Esophagus muscularis mucosa (tissue), 4 donors: ENCODE data around the gene SLC22A16. TPM values are rescaled to one million over a fixed set of nuclear protein-coding genes. Genes with fewer than 3 reads are reported as not detected.

Source experiments
- DNase-seq: peaks from one replicate; pipeline ENCODE4 v3.0.0-alpha.2; 2017; ENCODE audit errors: extremely low spot score
- H3K27ac ChIP-seq, 4 donors: fragments of 200-600 bp; sonication (generic); replicated peaks in 1 of 4; 1 replicate in 3 of 4; 2 replicates in 1 of 4; pipeline ENCODE4 v1.5.1; 2016 to 2019; ENCODE audit warnings: mild to moderate bottlenecking in 1 of 4
- H3K27me3 ChIP-seq, 4 donors: fragments of 200-600 bp; sonication (generic); one replicate each; pipeline versions ENCODE4 v1.5.1 to v1.6.0; 2016 to 2019
- H3K36me3 ChIP-seq, 4 donors: fragments of 200-600 bp; sonication (generic); one replicate each; pipeline ENCODE4 v1.5.1; 2016 to 2019
- H3K4me1 ChIP-seq, 4 donors: fragments of 200-600 bp; sonication (generic); one replicate each; pipeline ENCODE4 v1.5.1; 2016 to 2019
- H3K4me3 ChIP-seq, 4 donors: fragments of 200-600 bp; sonication (generic); 1 replicate in 2 of 4; 2 replicates in 2 of 4; pipeline ENCODE4 v1.5.1; 2016 to 2019; ENCODE audit warnings: mild to moderate bottlenecking in 4 of 4, moderate library complexity in 1 of 4
- H3K9me3 ChIP-seq, 4 donors: fragments of 200-600 bp; sonication (generic); 1 replicate in 3 of 4; 2 replicates in 1 of 4; pipeline ENCODE4 v1.5.1; 2016 to 2019
- EP300 ChIP-seq: sonication (generic); formaldehyde crosslinking; IDR thresholded peaks from one replicate; pipeline ENCODE4 v1.6.1; 2017; ENCODE audit warnings: antibody characterized with exemption
- POLR2A ChIP-seq: fragments of 450-650 bp; IDR thresholded peaks from one replicate; pipeline ENCODE4 v1.6.1; 2017; ENCODE audit warnings: antibody characterized with exemption, moderate library complexity, mild to moderate bottlenecking, low read depth
- POLR2AphosphoS5 ChIP-seq, 2 donors: sonication (generic); formaldehyde crosslinking; IDR thresholded peaks; one replicate each; pipeline ENCODE4 v1.6.1; 2017; ENCODE audit warnings: antibody characterized with exemption in 2 of 2
- WGBS: methylation state at CpG from one replicate; pipeline ENCODE4 v1.1.5; 2018; 5-methylcytosine and 5-hydroxymethylcytosine counted together
- intact Hi-C: fragments of 100-400 bp; cut with DNase I; formaldehyde crosslinking; loops from one replicate; pipeline ENCODE4 v1.15.1; 2023
- total RNA-seq, 4 donors: library from RNA; depleted of rRNA; stranded (reverse); fragments of >200 nt; gene quantifications; one replicate each; pipeline versions ENCODE4 v1.1.0 to v1.2.1, GENCODE V29; 2016
- TF ChIP-seq, protein P1 (sequence below), 3 experiments: fragments of 200-600 bp in 2 of 3; fragments of 450-650 bp in 1 of 3; sonication (generic) in 2 of 3; IDR thresholded peaks; one replicate each; pipeline ENCODE4 v1.5.1; 2017 to 2019; ENCODE audit warnings: antibody characterized with exemption in 3 of 3, mild to moderate bottlenecking in 2 of 3, moderate library complexity in 1 of 3

The SLC22A16 gene
- total RNA-seq, 4 donors from 2014 or later, result 0.50 TPM; not detected in 3

- 89% methylated on average over 7 of the region's 7 CpGs for WGBS
- no peaks in the 10 kb centered on the region for H3K4me1 ChIP-seq
- no peak overlapping the region for H3K4me3 ChIP-seq
- intact Hi-C loops, result no loop called here
- TF ChIP-seq, protein P1, sequence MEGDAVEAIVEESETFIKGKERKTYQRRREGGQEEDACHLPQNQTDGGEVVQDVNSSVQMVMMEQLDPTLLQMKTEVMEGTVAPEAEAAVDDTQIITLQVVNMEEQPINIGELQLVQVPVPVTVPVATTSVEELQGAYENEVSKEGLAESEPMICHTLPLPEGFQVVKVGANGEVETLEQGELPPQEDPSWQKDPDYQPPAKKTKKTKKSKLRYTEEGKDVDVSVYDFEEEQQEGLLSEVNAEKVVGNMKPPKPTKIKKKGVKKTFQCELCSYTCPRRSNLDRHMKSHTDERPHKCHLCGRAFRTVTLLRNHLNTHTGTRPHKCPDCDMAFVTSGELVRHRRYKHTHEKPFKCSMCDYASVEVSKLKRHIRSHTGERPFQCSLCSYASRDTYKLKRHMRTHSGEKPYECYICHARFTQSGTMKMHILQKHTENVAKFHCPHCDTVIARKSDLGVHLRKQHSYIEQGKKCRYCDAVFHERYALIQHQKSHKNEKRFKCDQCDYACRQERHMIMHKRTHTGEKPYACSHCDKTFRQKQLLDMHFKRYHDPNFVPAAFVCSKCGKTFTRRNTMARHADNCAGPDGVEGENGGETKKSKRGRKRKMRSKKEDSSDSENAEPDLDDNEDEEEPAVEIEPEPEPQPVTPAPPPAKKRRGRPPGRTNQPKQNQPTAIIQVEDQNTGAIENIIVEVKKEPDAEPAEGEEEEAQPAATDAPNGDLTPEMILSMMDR (IDR thresholded peaks at IDR 0.05), result no peak
- TF ChIP-seq POLR2A, result no peak
- TF ChIP-seq POLR2AphosphoS5 (IDR thresholded peaks at IDR 0.05), result no peak
- TF ChIP-seq EP300, result no peak
- no peaks in the 10 kb centered on the region for H3K36me3 ChIP-seq
- H3K27ac ChIP-seq, result no peak overlapping the region
- H3K9me3 ChIP-seq, result no peaks in the 10 kb centered on the region
- DNase-seq, result peak; percentile 0
- no peaks in the 10 kb centered on the region for H3K27me3 ChIP-seq
These were observed 6.5 kb upstream of the SLC22A16 start for GRCh38 chr6:110482774-110483400.

GRCh38 chr6:110481081-110481480 lies 4.7 kb upstream of the SLC22A16 start:
- H3K4me3 ChIP-seq, result no peak overlapping the region
- intact Hi-C loops, result no loop called here
- H3K27ac ChIP-seq, result no peak overlapping the region
- peaks cover 0 to 13% (median 4%) of the 10 kb centered on the region in 4 donors for H3K27me3 ChIP-seq
- peak; percentile 68 for DNase-seq
- TF ChIP-seq POLR2A (no peak), POLR2AphosphoS5 (IDR thresholded peaks at IDR 0.05) (no peak), EP300 (no peak)
- TF ChIP-seq, protein P1 (IDR thresholded peaks at IDR 0.05), result no peak
- H3K4me1 ChIP-seq, result peaks cover 0 to 10% (median 8%) of the 10 kb centered on the region in 4 donors
- H3K36me3 ChIP-seq, result no peaks in the 10 kb centered on the region
- H3K9me3 ChIP-seq, result no peaks in the 10 kb centered on the region

DNA sequence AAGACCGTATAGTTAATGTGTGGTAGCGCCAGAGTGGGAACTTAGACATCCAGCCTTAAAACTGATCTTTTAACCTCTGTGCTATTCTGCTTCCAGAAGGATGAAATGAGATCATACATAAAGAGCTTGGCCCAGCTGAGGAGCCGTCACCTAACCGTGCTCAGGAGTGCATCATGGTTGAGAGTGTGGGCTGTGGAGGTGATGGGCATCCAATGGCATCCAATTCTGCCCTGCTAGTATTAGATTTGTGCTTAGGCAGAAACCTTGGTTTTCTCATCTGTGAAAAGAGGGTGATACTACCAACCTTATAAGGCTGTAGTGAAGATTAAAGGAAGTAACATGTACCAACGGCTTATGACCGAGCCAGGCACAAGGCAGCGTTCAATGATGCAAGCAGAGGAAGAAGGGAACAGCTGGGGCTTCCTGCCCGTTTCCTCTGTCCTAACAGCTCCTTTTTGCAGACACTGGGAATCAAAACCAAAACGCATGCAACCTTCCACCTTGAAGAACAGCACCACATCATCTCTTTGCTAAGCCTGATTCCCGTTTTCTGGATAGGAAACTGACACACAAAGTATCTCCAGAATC lies 1.3 kb downstream of the SLC22A16 start:
- H3K36me3 ChIP-seq, result no peaks in the 10 kb centered on the region
- peak; percentile 89 for DNase-seq
- peaks cover 0 to 12% (median 10%) of the 10 kb centered on the region in 4 donors for H3K4me1 ChIP-seq
- WGBS, result 84% methylated on average over 10 of the region's 10 CpGs
- H3K4me3 ChIP-seq, result peak overlapping the region in 1 of 4 donors; percentile 46
- intact Hi-C loops, result no loop called here
- peaks cover 0 to 35% (median 13%) of the 10 kb centered on the region in 4 donors for H3K27me3 ChIP-seq
- no peak overlapping the region for H3K27ac ChIP-seq
- H3K9me3 ChIP-seq, result no peaks in the 10 kb centered on the region
- TF ChIP-seq POLR2AphosphoS5 (IDR thresholded peaks at IDR 0.05) (no peak), POLR2A (no peak), EP300 (no peak)
- TF ChIP-seq, protein P1 (IDR thresholded peaks at IDR 0.05), result no peak

GRCh38 chr6:110474500-110474899 lies 1.9 kb downstream of the SLC22A16 start:
- WGBS, result 81% methylated on average over 4 of the region's 4 CpGs

More at GRCh38 chr6:110474500-110474899, 1.9 kb downstream of the SLC22A16 start:
- intact Hi-C loops, result no loop called here
- Histone ChIP-seq H3K36me3 (no peaks in the 10 kb centered on the region), H3K4me3 (no peak overlapping the region), H3K27ac (no peak overlapping the region), H3K27me3 (peaks cover 0 to 35% (median 13%) of the 10 kb centered on the region in 4 donors), H3K9me3 (no peaks in the 10 kb centered on the region), H3K4me1 (peaks cover 0 to 12% (median 10%) of the 10 kb centered on the region in 4 donors)
- TF ChIP-seq POLR2AphosphoS5 (IDR thresholded peaks at IDR 0.05), result no peak
- no peak for TF ChIP-seq POLR2A
- TF ChIP-seq, protein P1 (IDR thresholded peaks at IDR 0.05), result no peak
- TF ChIP-seq EP300, result no peak
- DNase-seq, result peak; percentile 14
